Activated CD8-positive, alpha-beta T cell treated with anti-CD3 and anti-CD28 coated beads for 36 hours (primary cell): Measurements from ENCODE around the gene UPF3A. TPM values are rescaled to one million over a fixed set of nuclear protein-coding genes. Genes with fewer than 3 reads are reported as not detected.

Source experiments
- ATAC-seq: fragments of 200-7000 bp; cut with Tn5 transposase; one replicate; pipeline ENCODE4 v1.10.0; 2021; ENCODE audit warnings: mild to moderate bottlenecking, moderate library complexity
- CTCF ChIA-PET: fragments of 350-600 bp; sonication (Branson Sonifier 250); formaldehyde crosslinking; loops from one replicate; lab custom pipeline; 2021; ENCODE audit warnings: antibody characterized with exemption; lab: Charles Lee
- POLR2A ChIA-PET: fragments of 350-600 bp; sonication (Branson Sonifier 250); formaldehyde crosslinking; loops from one replicate; lab custom pipeline; 2021; ENCODE audit warnings: antibody characterized with exemption; lab: Charles Lee
- DNase-seq: peaks from one replicate; pipeline ENCODE4 v3.0.0-alpha.2; 2020
- H3K27ac Mint-ChIP-seq: one replicate; pipeline ENCODE4 v1.8.0; 2021; ENCODE audit warnings: mild to moderate bottlenecking, mixed read lengths
- H3K27me3 Mint-ChIP-seq: one replicate; pipeline ENCODE4 v1.8.0; 2021; ENCODE audit warnings: mixed read lengths
- H3K36me3 Mint-ChIP-seq: one replicate; pipeline ENCODE4 v1.8.0; 2021; ENCODE audit warnings: low read depth, mixed read lengths
- H3K4me1 Mint-ChIP-seq: one replicate; pipeline ENCODE4 v1.8.0; 2021; ENCODE audit warnings: low read depth, mixed read lengths
- H3K4me3 Mint-ChIP-seq: one replicate; pipeline ENCODE4 v1.8.0; 2021; ENCODE audit warnings: mild to moderate bottlenecking, moderate library complexity, mixed read lengths
- H3K9me3 Mint-ChIP-seq: one replicate; pipeline ENCODE4 v1.8.0; 2021; ENCODE audit warnings: mixed read lengths
- CTCF ChIP-seq: fragments of 200-600 bp; IDR thresholded peaks from one replicate; pipeline ENCODE4 v1.8.0; 2022; ENCODE audit warnings: antibody characterized with exemption, mild to moderate bottlenecking
- intact Hi-C: fragments of 100-400 bp; cut with micrococcal nuclease; formaldehyde crosslinking; loops from one replicate; pipeline ENCODE4 v1.10.0; 2022
- total RNA-seq, 2 experiments: library from RNA; stranded (reverse); gene quantifications; one replicate each; pipeline ENCODE4 v1.2.3, GENCODE V29; 2021

UPF3A gene
- total RNA-seq, 2 experiments from 2014 or later, result 36.7 TPM

- POLR2A ChIA-PET, result interaction anchor here (0.7 to 2.2 kb wide), 7 partner anchors 13 to 124 kb away, joined by 3 to 8 read pairs (median 3); no protein-coding TSS in a partner anchor
- ATAC-seq, result no peak
Observed at GRCh38 chr13:114235697-114236096, 45.7 kb upstream of the UPF3A start.

GRCh38 chr13:114236227-114236626, 45.2 kb upstream of the UPF3A start:
- H3K4me3 Mint-ChIP-seq, result peak overlapping the region; percentile 91
- peaks cover 37% of the 10 kb centered on the region for H3K36me3 Mint-ChIP-seq
- ChIA-PET POLR2A (interaction anchor here (0.8 to 2.2 kb wide), 6 partner anchors 13 to 125 kb away, joined by 3 to 8 read pairs (median 4); no protein-coding TSS in a partner anchor), CTCF (interaction anchor here (1.5 to 2.5 kb wide), 2 partner anchors 10 to 12 kb away, joined by 4 to 12 read pairs; no protein-coding TSS in a partner anchor)
- peaks cover 37% of the 10 kb centered on the region for H3K4me1 Mint-ChIP-seq
- H3K27me3 Mint-ChIP-seq, result no peaks in the 10 kb centered on the region
- DNase-seq, result no peak
- peak overlapping the region; percentile 89 for H3K27ac Mint-ChIP-seq
- no peak for ATAC-seq
- H3K9me3 Mint-ChIP-seq, result no peaks in the 10 kb centered on the region
- intact Hi-C loops, result no loop called here
- TF ChIP-seq CTCF, result no peak

More at GRCh38 chr13:114235697-114236096, 45.7 kb upstream of the UPF3A start:
- Mint-ChIP-seq H3K4me1 (peaks cover 36% of the 10 kb centered on the region), H3K27me3 (no peaks in the 10 kb centered on the region), H3K9me3 (no peaks in the 10 kb centered on the region), H3K36me3 (peaks cover 34% of the 10 kb centered on the region), H3K27ac (peak overlapping the region; percentile 89), H3K4me3 (peak overlapping the region; percentile 91)
- TF ChIP-seq CTCF, result no peak
- intact Hi-C loops, result no loop called here
- no peak for DNase-seq
- CTCF ChIA-PET, result interaction anchor here (2.5 kb wide), 1 partner anchor 9 kb away, joined by 12 read pairs; no protein-coding TSS in a partner anchor

GRCh38 chr13:114237415-114238112, 43.8 kb upstream of the UPF3A start:
- intact Hi-C loops, result no loop called here
- H3K4me1 Mint-ChIP-seq, result peaks cover 33% of the 10 kb centered on the region
- H3K27me3 Mint-ChIP-seq, result no peaks in the 10 kb centered on the region
- POLR2A ChIA-PET, result interaction anchor here (0.9 kb wide), 1 partner anchor 15 kb away, joined by 4 read pairs; no protein-coding TSS in a partner anchor
- H3K9me3 Mint-ChIP-seq, result no peaks in the 10 kb centered on the region
- no peak overlapping the region for H3K4me3 Mint-ChIP-seq
- H3K27ac Mint-ChIP-seq, result peak overlapping the region; percentile 68
- CTCF ChIA-PET, result interaction anchor here (0.9 to 2.5 kb wide), 3 partner anchors 11 to 21 kb away, joined by 3 to 12 read pairs (median 4); no protein-coding TSS in a partner anchor
- no peak for TF ChIP-seq CTCF
- peaks cover 48% of the 10 kb centered on the region for H3K36me3 Mint-ChIP-seq
- ATAC-seq (no peak), DNase-seq (no peak)

GRCh38 chr13:114241918-114242317, 39.5 kb upstream of the UPF3A start:
- CTCF ChIA-PET, result no interaction called here
- TF ChIP-seq CTCF, result no peak
- ATAC-seq (no peak), DNase-seq (no peak)
- Mint-ChIP-seq H3K4me3 (no peak overlapping the region), H3K4me1 (peaks cover 24% of the 10 kb centered on the region), H3K9me3 (no peaks in the 10 kb centered on the region), H3K27ac (no peak overlapping the region), H3K36me3 (peaks cover 69% of the 10 kb centered on the region), H3K27me3 (no peaks in the 10 kb centered on the region)
- POLR2A ChIA-PET, result interaction anchor here (1.6 kb wide), 1 partner anchor 15 kb away, joined by 4 read pairs; no protein-coding TSS in a partner anchor
- intact Hi-C loops, result no loop called here

GRCh38 chr13:114243971-114244370, 37.4 kb upstream of the UPF3A start:
- ChIA-PET POLR2A (no interaction called here), CTCF (no interaction called here)
- DNase-seq (no peak), ATAC-seq (no peak)
- no peak overlapping the region for H3K27ac Mint-ChIP-seq
- peaks cover 18% of the 10 kb centered on the region for H3K4me1 Mint-ChIP-seq
- no peak for TF ChIP-seq CTCF
- peaks cover 70% of the 10 kb centered on the region for H3K36me3 Mint-ChIP-seq
- H3K27me3 Mint-ChIP-seq, result no peaks in the 10 kb centered on the region
- H3K4me3 Mint-ChIP-seq, result no peak overlapping the region
- no peaks in the 10 kb centered on the region for H3K9me3 Mint-ChIP-seq
- intact Hi-C loops, result no loop called here
